IPS-20b (cell line): ENCODE measurements around the gene CMC1.

Source experiments
- H3K27ac ChIP-seq: one replicate; pipeline ENCODE4 v1.5.1; 2013; ENCODE audit warnings: low read length
- H3K27me3 ChIP-seq: 2 replicates; pipeline ENCODE4 v1.6.1; 2013; ENCODE audit warnings: mild to moderate bottlenecking, low read length, inconsistent platforms; ENCODE audit not compliant: insufficient read depth
- H3K36me3 ChIP-seq: 2 replicates; pipeline ENCODE4 v1.6.1; 2013; ENCODE audit warnings: low read depth, mild to moderate bottlenecking, inconsistent platforms, low read length, moderate library complexity; ENCODE audit not compliant: insufficient read depth
- H3K4me1 ChIP-seq: 2 replicates; pipeline ENCODE4 v1.6.1; 2013; ENCODE audit warnings: mild to moderate bottlenecking, control low read depth, inconsistent platforms, low read length, moderate library complexity; ENCODE audit not compliant: insufficient read depth
- H3K4me3 ChIP-seq: 2 replicates; pipeline ENCODE4 v1.5.1; 2013; ENCODE audit warnings: mild to moderate bottlenecking, low read length, inconsistent platforms
- H3K9ac ChIP-seq: 2 replicates; pipeline ENCODE4 v1.6.1; 2013; ENCODE audit warnings: low read depth, mild to moderate bottlenecking, inconsistent platforms, low read length, moderate library complexity
- H3K9me3 ChIP-seq: 2 replicates; pipeline ENCODE4 v1.6.1; 2013; ENCODE audit warnings: mild to moderate bottlenecking, low read depth, low read length, inconsistent platforms; ENCODE audit not compliant: insufficient read depth

CMC1 gene

DNA sequence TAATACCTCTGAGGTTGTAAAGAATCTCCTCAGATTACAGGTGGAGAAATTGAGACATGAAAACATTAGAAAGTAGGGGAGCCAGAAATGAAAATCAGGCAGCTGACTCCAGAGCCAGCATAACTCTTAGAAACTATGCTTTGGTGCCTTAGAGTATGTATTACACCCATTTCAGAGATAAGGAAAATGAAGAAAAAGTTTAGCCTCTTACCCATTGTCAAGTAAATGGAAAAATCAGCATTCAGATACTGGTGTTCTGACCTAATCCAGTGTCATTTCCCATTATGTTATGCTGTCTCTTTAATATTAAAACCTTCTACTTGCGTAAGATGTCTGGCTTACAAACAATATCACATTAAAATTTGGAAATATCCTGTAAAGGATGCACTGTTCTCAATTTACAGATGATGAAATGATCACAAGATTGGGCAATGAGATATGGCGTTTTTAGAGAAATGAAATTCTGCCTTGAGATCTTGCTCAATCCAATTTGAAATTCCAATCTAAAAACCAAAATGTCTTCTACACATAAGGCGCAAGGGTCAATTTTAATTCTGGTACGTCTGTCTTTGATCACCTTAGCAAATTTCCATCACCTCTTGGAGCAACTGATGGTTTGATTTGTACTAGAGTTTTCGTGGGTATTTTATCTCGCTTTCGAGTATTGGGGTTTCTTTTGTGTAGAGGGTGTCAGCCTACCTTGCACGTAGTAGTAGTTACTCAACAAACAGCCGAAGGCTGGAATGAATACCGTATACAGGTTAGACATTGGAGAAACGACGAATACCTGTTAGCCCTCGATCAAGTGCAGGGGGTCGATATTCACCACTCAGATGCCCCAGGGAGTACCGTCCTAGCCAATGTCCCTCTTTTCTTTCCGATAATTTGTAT, 106.2 kb downstream of the CMC1 start:
- Histone ChIP-seq H3K36me3 (no peaks in the 10 kb centered on the region), H3K9me3 (no peaks in the 10 kb centered on the region), H3K27ac (no peak overlapping the region), H3K4me1 (peaks cover 9% of the 10 kb centered on the region), H3K4me3 (peak overlapping the region; percentile 90), H3K9ac (peak overlapping the region; percentile 82), H3K27me3 (no peaks in the 10 kb centered on the region)

DNA sequence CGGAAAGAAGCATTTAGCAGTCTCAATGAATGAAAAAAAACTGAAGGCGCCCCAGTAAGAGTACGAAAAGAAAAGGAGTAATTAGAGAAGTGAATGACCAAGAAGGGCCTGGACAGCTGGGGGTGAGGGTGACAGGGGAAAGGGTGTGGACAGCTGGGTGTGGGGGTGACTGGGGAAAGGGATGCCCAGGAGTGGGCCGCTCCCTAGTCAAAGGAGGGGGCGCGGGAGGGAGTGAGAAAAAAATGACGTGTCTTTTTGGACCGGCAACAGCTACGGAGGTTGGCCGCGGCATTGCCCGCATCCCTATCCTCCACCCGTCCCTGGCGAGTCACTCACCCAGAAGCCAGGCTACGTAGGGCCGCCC, 106.8 kb downstream of the CMC1 start:
- Histone ChIP-seq H3K27me3 (no peaks in the 10 kb centered on the region), H3K27ac (no peak overlapping the region), H3K36me3 (no peaks in the 10 kb centered on the region), H3K9ac (peak overlapping the region; percentile 82), H3K4me3 (peak overlapping the region; percentile 90), H3K4me1 (peaks cover 9% of the 10 kb centered on the region), H3K9me3 (peaks cover 1% of the 10 kb centered on the region; the same call in 1 of the 2 replicates)

DNA sequence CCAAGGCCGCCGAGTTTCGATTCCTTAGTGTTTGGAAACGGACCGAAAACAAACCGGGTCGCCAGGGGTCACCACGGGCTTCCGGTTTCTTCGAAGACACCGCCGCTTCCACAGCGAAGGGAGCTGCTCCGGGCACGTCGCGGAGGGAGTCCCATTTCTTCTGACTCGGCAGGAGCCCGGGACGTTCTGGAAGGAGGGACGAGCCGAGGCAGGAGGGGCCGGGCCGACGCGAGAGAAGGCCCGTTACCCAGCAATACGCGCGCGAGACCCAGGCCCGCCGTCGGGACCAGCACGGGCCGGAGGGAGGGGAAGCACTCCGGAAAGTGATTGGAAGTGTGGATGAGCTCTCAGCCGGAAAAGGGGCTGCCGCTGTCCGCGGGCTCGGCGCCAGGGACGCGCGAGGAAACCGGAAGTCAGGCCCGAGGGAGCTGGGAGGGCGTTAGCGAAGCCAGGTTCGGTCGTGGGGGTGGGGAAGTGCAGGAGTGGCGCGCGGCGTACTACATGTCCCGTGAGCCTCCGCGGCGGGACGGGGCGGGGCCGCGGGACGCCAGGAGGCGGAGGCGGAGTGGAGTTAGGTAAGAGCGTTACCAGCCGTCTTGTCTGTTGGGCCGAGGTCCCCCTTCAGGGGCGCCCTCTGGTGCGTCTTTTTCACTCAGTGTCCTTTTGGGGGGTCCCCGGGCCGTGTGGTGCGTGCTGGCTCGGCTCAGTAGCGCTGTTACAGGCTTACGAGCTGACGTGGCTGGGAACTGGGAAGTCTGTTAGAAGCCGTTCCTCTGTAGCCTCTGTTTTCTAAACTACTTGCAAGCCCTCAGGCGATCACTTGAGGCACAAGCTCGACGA, 107.4 kb downstream of the CMC1 start, which contains the start of the genes AZI2 and ZCWPW2:
TSS of gene AZI2 (minus strand) at position 196 of the 840 bp plus-strand sequence. CDS start 8,207 bp downstream, outside the sequence.
TSS of gene ZCWPW2 (plus strand) at position 93 of the 840 bp plus-strand sequence. CDS start 64,348 bp downstream, outside the sequence.
- Histone ChIP-seq H3K9ac (peak within 1 kb of the TSS; percentile 82), H3K27ac (peak within 1 kb of the TSS; percentile 44), H3K4me1 (peaks cover 9% of the 10 kb centered on the region), H3K4me3 (peak within 1 kb of the TSS; percentile 90), H3K27me3 (no peaks in the 10 kb centered on the region), H3K36me3 (peaks cover 5% of the 10 kb centered on the region; the same call in 1 of the 2 replicates), H3K9me3 (peaks cover 7% of the 10 kb centered on the region; the same call in 1 of the 2 replicates)

DNA sequence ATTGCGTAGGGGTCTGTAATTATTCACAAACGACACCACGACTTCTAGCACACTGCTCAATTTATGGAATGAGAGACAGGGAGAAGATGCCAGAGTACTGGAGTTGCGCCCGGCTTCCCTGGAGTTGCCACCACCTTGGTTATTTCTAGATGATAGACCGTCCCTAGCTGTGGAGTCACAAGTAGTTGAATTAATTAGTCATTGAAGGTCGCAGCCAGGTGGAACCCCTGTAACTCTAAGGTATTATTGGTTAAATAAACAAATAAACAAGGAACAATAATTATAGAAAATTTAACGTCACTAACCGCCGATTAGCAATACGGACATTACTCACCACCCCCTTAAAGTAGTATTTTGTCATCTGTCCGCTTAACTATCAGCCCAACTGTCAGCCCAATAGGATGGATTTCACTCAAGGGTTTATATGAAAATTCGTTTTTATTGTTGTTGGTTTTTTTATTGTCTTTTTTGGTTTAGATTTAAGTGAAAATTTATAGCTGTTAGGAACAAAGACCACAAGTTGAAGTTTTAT, 108.1 kb downstream of the CMC1 start:
- Histone ChIP-seq H3K4me3 (peak overlapping the region; percentile 90), H3K9me3 (peaks cover 11% of the 10 kb centered on the region; the same call in 1 of the 2 replicates), H3K9ac (peak overlapping the region; percentile 82; the same call in 1 of the 2 replicates), H3K27me3 (no peaks in the 10 kb centered on the region), H3K36me3 (peaks cover 5% of the 10 kb centered on the region; the same call in 1 of the 2 replicates), H3K27ac (peak overlapping the region; percentile 44), H3K4me1 (peaks cover 9% of the 10 kb centered on the region)
